SK-N-SH (cell line): ENCODE results near the gene MAEA. TPM values are rescaled to one million over a fixed set of nuclear protein-coding genes. Genes with fewer than 3 reads are reported as not detected.

Experiments
- CTCF ChIA-PET: fragments of 300-600, 350-600 bp; formaldehyde crosslinking; extraction: SDS; loops from one replicate; lab custom pipeline; 2021; lab: Yijun Ruan, JAX
- POLR2A ChIA-PET: fragments of 350-600 bp; sonication (Branson Sonifier 250); formaldehyde crosslinking; extraction: SDS; loops from one replicate; lab custom pipeline; 2020; ENCODE audit warnings: antibody characterized with exemption, inconsistent platforms; lab: Yijun Ruan, JAX
- DNase-seq: peaks from one replicate; pipeline ENCODE4 v3.0.0; 2012
- H2AFZ ChIP-seq: fragments of 200-600 bp; sonication (generic); 2 replicates; pipeline ENCODE4 v1.8.1; 2016; ENCODE audit warnings: antibody characterized with exemption, mild to moderate bottlenecking, low read depth
- H3F3A ChIP-seq: fragments of 200-600 bp; sonication (generic); replicated peaks from 2 replicates; pipeline ENCODE3; 2016; ENCODE audit warnings: antibody characterized with exemption, mild to moderate bottlenecking; ENCODE audit not compliant: insufficient read depth
- H3K27ac ChIP-seq, 2 experiments: fragments of 200-500 bp in 1 of 2; fragments of 200-600 bp in 1 of 2; sonication (Bioruptor generic) in 1 of 2; sonication (generic), shearing (Covaris generic) in 1 of 2; 2 replicates each; pipeline versions ENCODE4 v1.5.1 to v1.6.1; 2014 to 2016; ENCODE audit warnings: low read depth in 2 of 2, inconsistent platforms in 1 of 2, low read length in 1 of 2, mild to moderate bottlenecking in 1 of 2, mixed read lengths in 1 of 2
- H3K27me3 ChIP-seq: fragments of 200-600 bp; sonication (generic), shearing (Covaris generic); 2 replicates; pipeline ENCODE4 v1.6.1; 2016; ENCODE audit warnings: mixed run types; ENCODE audit not compliant: insufficient read depth
- H3K36me3 ChIP-seq, 2 experiments: fragments of 200-500 bp in 1 of 2; fragments of 200-600 bp in 1 of 2; sonication (Bioruptor generic) in 1 of 2; sonication (generic) in 1 of 2; replicated peaks in 1 of 2; 2 replicates each; pipeline versions ENCODE3 to v1.5.1; 2014 to 2016; ENCODE audit warnings: low read length in 1 of 2, mild to moderate bottlenecking in 1 of 2; ENCODE audit not compliant: insufficient read depth in 2 of 2, control insufficient read depth in 1 of 2
- H3K4me1 ChIP-seq, 2 experiments: fragments of 200-500 bp in 1 of 2; fragments of 200-600 bp in 1 of 2; sonication (Bioruptor generic) in 1 of 2; sonication (generic), shearing (Covaris generic) in 1 of 2; 2 replicates each; pipeline versions ENCODE4 v1.5.1 to v1.6.1; 2014 to 2016; ENCODE audit warnings: low read depth in 1 of 2, low read length in 1 of 2, mixed run types in 1 of 2; ENCODE audit not compliant: insufficient read depth in 2 of 2, control insufficient read depth in 1 of 2
- H3K4me2 ChIP-seq: fragments of 200-600 bp; sonication (generic), shearing (Covaris generic); 2 replicates; pipeline ENCODE4 v1.6.1; 2017; ENCODE audit warnings: mixed run types
- H3K4me3 ChIP-seq, 2 experiments: fragments of 200-500 bp in 1 of 2; fragments of 200-600 bp in 1 of 2; sonication (Bioruptor generic) in 1 of 2; sonication (generic), shearing (Covaris generic) in 1 of 2; 2 replicates each; pipeline versions ENCODE4 v1.5.1 to v1.8.1; 2014 to 2016; ENCODE audit warnings: low read depth in 2 of 2, inconsistent platforms in 1 of 2, low read length in 1 of 2, mild to moderate bottlenecking in 1 of 2, mixed read lengths in 1 of 2, moderate library complexity in 1 of 2
- H3K79me2 ChIP-seq: fragments of 200-600 bp; sonication (generic); 2 replicates; pipeline ENCODE4 v1.8.1; 2017; ENCODE audit warnings: mild to moderate bottlenecking; ENCODE audit not compliant: insufficient read depth
- H3K9ac ChIP-seq: fragments of 200-600 bp; sonication (generic); 2 replicates; pipeline ENCODE4 v1.6.1; 2017; ENCODE audit warnings: mixed run types
- H3K9me2 ChIP-seq: fragments of 200-600 bp; sonication (generic); 2 replicates; pipeline ENCODE4 v1.6.1; 2017; ENCODE audit warnings: mixed run types
- H3K9me3 ChIP-seq: fragments of 200-600 bp; sonication (generic); 2 replicates; pipeline ENCODE4 v1.6.1; 2017; ENCODE audit warnings: mixed run types, mild to moderate bottlenecking, moderate library complexity
- H4K20me1 ChIP-seq: fragments of 200-600 bp; sonication (generic); 2 replicates; pipeline ENCODE4 v1.6.1; 2017; ENCODE audit warnings: mild to moderate bottlenecking, mixed run types; ENCODE audit not compliant: insufficient read depth
- FOXM1 ChIP-seq: IDR thresholded peaks from 2 replicates; pipeline ENCODE4 v1.4.0; 2012; ENCODE audit warnings: low read depth, mild to moderate bottlenecking
- GABPA ChIP-seq: IDR thresholded peaks from 2 replicates; pipeline ENCODE4 v1.4.0; 2012; ENCODE audit warnings: low read depth, mild to moderate bottlenecking
- MXI1 ChIP-seq: IDR thresholded peaks from 2 replicates; pipeline ENCODE4 v1.6.1; 2012; ENCODE audit warnings: mild to moderate bottlenecking, low read depth, low read length, improper control_type of control experiment
- NFIC ChIP-seq: IDR thresholded peaks from 2 replicates; pipeline ENCODE4 v1.4.0; 2012; ENCODE audit warnings: borderline replicate concordance
- POLR2AphosphoS5 ChIP-seq: IDR thresholded peaks from 2 replicates; pipeline ENCODE4 v1.6.1; 2012; ENCODE audit warnings: low read depth, low read length
- RXRA ChIP-seq: IDR thresholded peaks from 2 replicates; pipeline ENCODE4 v1.4.0; 2012; ENCODE audit warnings: low read depth, mild to moderate bottlenecking, borderline replicate concordance
- TCF12 ChIP-seq: IDR thresholded peaks from 2 replicates; pipeline ENCODE4 v1.4.0; 2012
- TEAD4 ChIP-seq: IDR thresholded peaks from 2 replicates; pipeline ENCODE4 v1.4.0; 2012; ENCODE audit warnings: mild to moderate bottlenecking, borderline replicate concordance; ENCODE audit not compliant: insufficient read depth
- WGBS: methylation state at CpG from one replicate; pipeline ENCODE4 v1.1.6; 2017; ENCODE audit warnings: low lambda C conversion rate; 5-methylcytosine and 5-hydroxymethylcytosine counted together
- polyA plus RNA-seq, 3 experiments: library from polyadenylated mRNA; depleted of rRNA; stranded (reverse); fragments of >200 nt; gene quantifications; 2 replicates each; pipeline ENCODE4 v1.2.3, GENCODE V29; 2012
- TF ChIP-seq, protein P1 (sequence below): IDR thresholded peaks from 2 replicates; pipeline ENCODE4 v1.4.0; 2012; ENCODE audit warnings: low read depth, borderline replicate concordance

MAEA gene
- polyA plus RNA-seq, 1 of the 3 experiments (the other 2 are of a cell fraction) = 128 TPM

- Histone ChIP-seq H4K20me1 (peaks cover under 1% of the 10 kb centered on the region; the same call in 1 of the 2 replicates), H3K27ac (no peak overlapping the region), H3F3A (peaks cover 25% of the 10 kb centered on the region), H2AFZ (no peak overlapping the region), H3K9ac (no peak overlapping the region), H3K36me3 (peaks cover 43 to 50% of the 10 kb centered on the region in 2 experiments), H3K27me3 (no peaks in the 10 kb centered on the region), H3K9me3 (no peaks in the 10 kb centered on the region), H3K4me1 (no peaks in the 10 kb centered on the region), H3K79me2 (peaks cover 57% of the 10 kb centered on the region; the same call in 1 of the 2 replicates), H3K4me2 (no peak overlapping the region), H3K9me2 (no peaks in the 10 kb centered on the region), H3K4me3 (no peak overlapping the region)
- POLR2A ChIA-PET = no interaction called here
- CTCF ChIA-PET = no interaction called here
- 97% methylated on average over 13 of the region's 16 CpGs for WGBS
- DNase-seq = no peak
- no peak for TF ChIP-seq NFIC
- TF ChIP-seq TEAD4 = no peak
- no peak for TF ChIP-seq RXRA
- TF ChIP-seq FOXM1 = no peak
- TF ChIP-seq MXI1 = no peak
- TF ChIP-seq GABPA = no peak
These were observed 27.0 kb downstream of the MAEA start for GRCh38 chr4:1316537-1317168.

- CTCF ChIA-PET = no interaction called here
- Histone ChIP-seq H2AFZ (no peak overlapping the region), H3K79me2 (peaks cover 53% of the 10 kb centered on the region; the same call in 1 of the 2 replicates), H3K4me3 (no peak overlapping the region), H3K9me2 (no peaks in the 10 kb centered on the region), H3K36me3 (peaks cover 45 to 56% of the 10 kb centered on the region in 2 experiments), H3F3A (peaks cover 33% of the 10 kb centered on the region), H3K9ac (no peak overlapping the region), H4K20me1 (no peaks in the 10 kb centered on the region), H3K27ac (no peak overlapping the region), H3K4me2 (no peak overlapping the region), H3K4me1 (no peaks in the 10 kb centered on the region), H3K9me3 (no peaks in the 10 kb centered on the region), H3K27me3 (no peaks in the 10 kb centered on the region)
- POLR2A ChIA-PET = no interaction called here
- no peak for TF ChIP-seq TCF12
- no peak for TF ChIP-seq POLR2AphosphoS5
- no peak for DNase-seq
- WGBS = 97% methylated on average over 24 of the region's 29 CpGs
These were observed 27.7 kb downstream of the MAEA start for GRCh38 chr4:1317177-1318045.

GRCh38 chr4:1318046-1318375, 28.3 kb downstream of the MAEA start:
- ChIA-PET CTCF (interaction anchor here (1.2 kb wide), 1 partner anchor 9 kb away, joined by 3 read pairs; no protein-coding TSS in a partner anchor), POLR2A (no interaction called here)
- H3K4me2 ChIP-seq = no peak overlapping the region
- H3K79me2 ChIP-seq = peaks cover 47% of the 10 kb centered on the region; the same call in 1 of the 2 replicates
- no peak for TF ChIP-seq MXI1
- TF ChIP-seq, protein P1, sequence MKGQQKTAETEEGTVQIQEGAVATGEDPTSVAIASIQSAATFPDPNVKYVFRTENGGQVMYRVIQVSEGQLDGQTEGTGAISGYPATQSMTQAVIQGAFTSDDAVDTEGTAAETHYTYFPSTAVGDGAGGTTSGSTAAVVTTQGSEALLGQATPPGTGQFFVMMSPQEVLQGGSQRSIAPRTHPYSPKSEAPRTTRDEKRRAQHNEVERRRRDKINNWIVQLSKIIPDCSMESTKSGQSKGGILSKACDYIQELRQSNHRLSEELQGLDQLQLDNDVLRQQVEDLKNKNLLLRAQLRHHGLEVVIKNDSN = no peak
- no peaks in the 10 kb centered on the region for H3K4me1 ChIP-seq
- no peaks in the 10 kb centered on the region for H4K20me1 ChIP-seq
- WGBS = 98% methylated on average over 12 of the region's 13 CpGs
- no peaks in the 10 kb centered on the region for H3K27me3 ChIP-seq
- H3K9me3 ChIP-seq = no peaks in the 10 kb centered on the region
- H3K4me3 ChIP-seq = no peak overlapping the region
- peaks cover 41 to 54% of the 10 kb centered on the region in 2 experiments for H3K36me3 ChIP-seq
- H3F3A ChIP-seq = peaks cover 39% of the 10 kb centered on the region
- no peak overlapping the region for H2AFZ ChIP-seq
- no peak for DNase-seq
- no peak overlapping the region for H3K9ac ChIP-seq
- no peaks in the 10 kb centered on the region for H3K9me2 ChIP-seq
- no peak overlapping the region for H3K27ac ChIP-seq
